Uterus (tissue), 2 donors: ENCODE measurements around the gene NXPE3.

ENCODE experiments used
- POLR2A ChIP-seq, 2 donors: fragments of 450-650 bp; IDR thresholded peaks; one replicate each; pipeline ENCODE4 v1.6.1; 2016; ENCODE audit warnings: antibody characterized with exemption in 2 of 2, mild to moderate bottlenecking in 1 of 2, moderate library complexity in 1 of 2
- TF ChIP-seq, protein P1 (sequence below), 4 experiments: fragments of 200-600 bp in 2 of 4; fragments of 450-650 bp in 2 of 4; sonication (generic) in 2 of 4; IDR thresholded peaks; one replicate each; pipeline ENCODE4 v1.5.1; 2016 to 2019; ENCODE audit warnings: antibody characterized with exemption in 4 of 4, mild to moderate bottlenecking in 2 of 4, moderate library complexity in 1 of 4

DNA sequence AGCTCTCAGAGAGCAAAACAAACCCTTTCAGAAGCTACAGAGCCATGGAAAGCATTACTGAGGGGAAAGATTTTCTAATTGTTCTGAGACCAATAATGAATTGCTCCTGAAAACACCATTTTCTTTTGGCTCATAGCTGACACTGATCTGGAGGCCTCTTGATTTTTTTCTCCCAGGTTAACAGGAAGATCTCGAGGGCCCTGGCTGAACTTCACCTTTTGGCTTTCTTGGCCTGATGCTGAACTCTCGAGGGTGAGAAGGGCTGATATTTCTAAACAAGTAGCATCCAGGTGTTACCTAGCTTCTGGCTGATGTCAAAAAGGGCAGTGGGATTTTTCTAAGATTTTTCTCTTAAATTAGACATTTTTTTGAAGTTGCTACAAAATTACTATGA lies 50.4 kb downstream of the NXPE3 start:
- TF ChIP-seq, protein P1, sequence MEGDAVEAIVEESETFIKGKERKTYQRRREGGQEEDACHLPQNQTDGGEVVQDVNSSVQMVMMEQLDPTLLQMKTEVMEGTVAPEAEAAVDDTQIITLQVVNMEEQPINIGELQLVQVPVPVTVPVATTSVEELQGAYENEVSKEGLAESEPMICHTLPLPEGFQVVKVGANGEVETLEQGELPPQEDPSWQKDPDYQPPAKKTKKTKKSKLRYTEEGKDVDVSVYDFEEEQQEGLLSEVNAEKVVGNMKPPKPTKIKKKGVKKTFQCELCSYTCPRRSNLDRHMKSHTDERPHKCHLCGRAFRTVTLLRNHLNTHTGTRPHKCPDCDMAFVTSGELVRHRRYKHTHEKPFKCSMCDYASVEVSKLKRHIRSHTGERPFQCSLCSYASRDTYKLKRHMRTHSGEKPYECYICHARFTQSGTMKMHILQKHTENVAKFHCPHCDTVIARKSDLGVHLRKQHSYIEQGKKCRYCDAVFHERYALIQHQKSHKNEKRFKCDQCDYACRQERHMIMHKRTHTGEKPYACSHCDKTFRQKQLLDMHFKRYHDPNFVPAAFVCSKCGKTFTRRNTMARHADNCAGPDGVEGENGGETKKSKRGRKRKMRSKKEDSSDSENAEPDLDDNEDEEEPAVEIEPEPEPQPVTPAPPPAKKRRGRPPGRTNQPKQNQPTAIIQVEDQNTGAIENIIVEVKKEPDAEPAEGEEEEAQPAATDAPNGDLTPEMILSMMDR (IDR thresholded peaks at IDR 0.05), result no peak
- TF ChIP-seq POLR2A (IDR thresholded peaks at IDR 0.05), result no peak
